ENCODE results near the gene NYAP1. TPM values are rescaled to one million over a fixed set of nuclear protein-coding genes. Genes with fewer than 3 reads are reported as not detected.

Gene NYAP1
- total and polyA plus RNA-seq, 2 of the 8 experiments (the other 6 are each of a cell fraction or from before 2014, with no cell fraction given), result 1.9 to 4.6 TPM

GRCh38 chr7:100490483-100491191 lies 6.9 kb downstream of the NYAP1 start:
- no peak for DNase-seq (ENCODE audit: low read depth in 1 of 2, low spot score in 2 of 2)
- no peak overlapping the region for H3K56ac ChIP-seq (replicated peaks; ENCODE audit: insufficient read length, low read depth, low read length)
- no peak overlapping the region for H3K9ac ChIP-seq (replicated peaks in 1 of 4; ENCODE audit: extremely low read depth in 1 of 4, low read depth in 3 of 4, low read length in 3 of 4)
- ChIA-PET CTCF (ENCODE audit: partially characterized antibody) (interaction anchor here (0.6 to 3.7 kb wide), 16 partner anchors 10 to 214 kb away, joined by 3 to 11 read pairs (median 4); no protein-coding TSS in a partner anchor), POLR2A (ENCODE audit: partially characterized antibody) (interaction anchor here (0.6 to 1.9 kb wide), 5 partner anchors 9 to 95 kb away, joined by 3 to 6 read pairs (median 3); partner anchors contain the start of gene ZCWPW1)
- no peak overlapping the region for H3K14ac ChIP-seq (ENCODE audit: insufficient read length)
- 0 out of 2 replicates have a peak overlapping the region, but pooled peaks have one; percentile 44 for H2BK5ac ChIP-seq (ENCODE audit: low read depth, low read length)
- no peak overlapping the region for H2AFZ ChIP-seq (ENCODE audit: low read length)
- H3K23me2 ChIP-seq (ENCODE audit: low read depth, low read length), result peaks cover 7% of the 10 kb centered on the region; the same call in 1 of the 2 replicates
- peaks cover 2 to 22% (median 13%) of the 10 kb centered on the region in 4 experiments for H3K4me1 ChIP-seq (replicated peaks in 1 of 4; ENCODE audit: control insufficient read depth in 3 of 4, insufficient read depth in 4 of 4, low read length in 3 of 4)
- no peak overlapping the region for H2BK12ac ChIP-seq (ENCODE audit: low read depth, low read length)
- no peak overlapping the region for H3K4ac ChIP-seq (replicated peaks; ENCODE audit: insufficient read length, low read depth, low read length)
- no peak for FAIRE-seq
- peaks cover 0 to 4% (median 2%) of the 10 kb centered on the region in 4 experiments; a peak in 5 of 7 replicates for H3K27me3 ChIP-seq (replicated peaks in 1 of 4; ENCODE audit: control insufficient read depth in 3 of 4, extremely low read depth in 1 of 4, insufficient read depth in 3 of 4, low read length in 3 of 4)
- WGBS, 2 experiments (ENCODE audit: extremely low coverage in 1 of 2, insufficient coverage in 1 of 2, insufficient read length in 1 of 2, insufficient replicate concordance in 2 of 2, low coverage in 1 of 2, low lambda C conversion rate in 2 of 2, missing lambda C conversion rate in 1 of 2), result 89% methylated on average over 25 of the region's 25 CpGs; no CpG with 5 or more reads in 1 of the 2 experiments
- H3K18ac ChIP-seq (ENCODE audit: extremely low read depth, low read length), result no peak overlapping the region
- peak overlapping the region; percentile 22 for H4K91ac ChIP-seq (replicated peaks; ENCODE audit: insufficient read length, low read length)
- no peak overlapping the region for H2BK20ac ChIP-seq (ENCODE audit: low read length)
- peak overlapping the region; percentile 56 for H3K27ac ChIP-seq (ENCODE audit: low read depth, low read length)
- no peak overlapping the region; the same call in 1 of the 2 replicates for H2AK5ac ChIP-seq (ENCODE audit: low read depth, low read length)
- peaks cover 0 to 7% of the 10 kb centered on the region in 2 experiments for H4K20me1 ChIP-seq (replicated peaks in 1 of 2; ENCODE audit: control insufficient read depth in 1 of 2, insufficient read depth in 2 of 2, low read length in 2 of 2)
- no peak overlapping the region for H3K23ac ChIP-seq (ENCODE audit: insufficient read length)
- H3K79me2 ChIP-seq (ENCODE audit: control insufficient read depth in 1 of 2, insufficient read depth in 2 of 2, low read length in 2 of 2), result no peaks in the 10 kb centered on the region
- no peak overlapping the region for H4K5ac ChIP-seq (ENCODE audit: insufficient read length, low read depth, low read length)
- peaks cover 0 to 9% (median 0%) of the 10 kb centered on the region in 4 experiments; a peak in 2 of 8 replicates for H3K36me3 ChIP-seq (ENCODE audit: control insufficient read depth in 2 of 4, insufficient read depth in 4 of 4, low read length in 3 of 4)
- no peaks in the 10 kb centered on the region for H3K9me3 ChIP-seq (ENCODE audit: insufficient read depth in 2 of 2, low read depth in 1 of 2, low read length in 1 of 2)
- H3K4me3 ChIP-seq (ENCODE audit: extremely low read depth in 1 of 4, insufficient read depth in 2 of 4, low read depth in 3 of 4, low read length in 4 of 4), result no peak overlapping the region; a peak in 1 of 8 replicates
- H3K79me1 ChIP-seq (ENCODE audit: low read depth, low read length), result no peaks in the 10 kb centered on the region
- 0 out of 4 replicates have a peak overlapping the region, but pooled peaks of 1 of the 2 experiments have one; percentile 14 for H3K4me2 ChIP-seq (ENCODE audit: insufficient read depth in 1 of 2, low read depth in 2 of 2, low read length in 2 of 2)
- H2BK15ac ChIP-seq (ENCODE audit: low read length), result no peak overlapping the region; the same call in 1 of the 2 replicates
- no peak overlapping the region for H2BK120ac ChIP-seq (replicated peaks; ENCODE audit: low read depth, low read length)
- H4K8ac ChIP-seq (ENCODE audit: extremely low read depth, insufficient read depth, low read length), result no peak overlapping the region
- TF ChIP-seq EZH2 (IDR thresholded peaks at IDR 0.05; ENCODE audit: low read depth, low read length, severe bottlenecking), result no peak
- TF ChIP-seq CBX8 (IDR thresholded peaks at IDR 0.05; ENCODE audit: borderline replicate concordance, low read depth, low read length), result no peak
- TF ChIP-seq SUZ12 (IDR thresholded peaks at IDR 0.05; ENCODE audit: low read length), result no peak
- TF ChIP-seq YY1 (IDR thresholded peaks at IDR 0.05; ENCODE audit: low read depth, low read length), result no peak
- TF ChIP-seq PHF8 (conservative IDR thresholded peaks at IDR 0.05; ENCODE audit: low read depth, low read length), result no peak
- TF ChIP-seq ATF3 (IDR thresholded peaks at IDR 0.05; ENCODE audit: insufficient read depth, low read depth, low read length), result no peak
- TF ChIP-seq POLR2A (IDR thresholded peaks at IDR 0.05; ENCODE audit: control extremely low read depth in 1 of 2, low read depth in 2 of 2, low read length in 2 of 2), result no peak
- no peak for TF ChIP-seq MAX (IDR thresholded peaks at IDR 0.05)
- no peak for TF ChIP-seq CHD1 (IDR thresholded peaks at IDR 0.05; ENCODE audit: low read depth, low read length)
- no peak; a peak in 1 of 4 replicates for TF ChIP-seq RAD21 (IDR thresholded peaks at IDR 0.05 in 1 of 2, conservative IDR thresholded peaks at IDR 0.05 in 1 of 2; ENCODE audit: low read depth in 2 of 2, low read length in 2 of 2)

Data from H1 (cell line).